HG03565 (cell line): ENCODE data around the gene PDZD8.
"Not testable (repeated sequence)": the region's sequence is repeated elsewhere in the genome, so short reads cannot be mapped to it uniquely, and the experiment has no call there.

Source experiments
- ATAC-seq: cut with Tn5 transposase; IDR thresholded peaks from one replicate; pipeline ENCODE4 v1.9.1; 2021; ENCODE audit warnings: mild to moderate bottlenecking, moderate library complexity; ENCODE audit not compliant: unreplicated experiment

PDZD8 gene

GRCh38 chr10:117303451-117303850 lies 71.8 kb downstream of the PDZD8 start:
- ATAC-seq = not testable (repeated sequence)

DNA sequence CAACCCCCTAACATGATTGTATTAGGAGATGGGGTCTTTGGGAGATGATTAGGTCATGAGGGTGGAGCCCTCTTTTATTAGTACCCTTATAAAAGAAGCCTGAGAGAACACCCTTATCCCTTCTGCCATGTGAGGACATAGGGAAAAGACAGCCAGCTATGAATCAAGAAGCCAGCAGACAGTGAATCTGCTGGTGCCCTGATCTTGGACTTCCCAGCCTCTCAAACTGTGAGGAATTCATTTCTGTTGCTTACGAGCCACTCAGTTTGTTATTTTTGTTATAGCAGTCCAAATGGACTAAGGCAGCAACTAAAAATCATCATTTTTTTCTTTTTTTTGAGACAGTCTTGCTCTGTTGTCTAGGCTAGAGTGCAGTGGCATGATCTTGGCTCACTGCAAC lies 74.6 kb downstream of the PDZD8 start:
- no peak for ATAC-seq

DNA sequence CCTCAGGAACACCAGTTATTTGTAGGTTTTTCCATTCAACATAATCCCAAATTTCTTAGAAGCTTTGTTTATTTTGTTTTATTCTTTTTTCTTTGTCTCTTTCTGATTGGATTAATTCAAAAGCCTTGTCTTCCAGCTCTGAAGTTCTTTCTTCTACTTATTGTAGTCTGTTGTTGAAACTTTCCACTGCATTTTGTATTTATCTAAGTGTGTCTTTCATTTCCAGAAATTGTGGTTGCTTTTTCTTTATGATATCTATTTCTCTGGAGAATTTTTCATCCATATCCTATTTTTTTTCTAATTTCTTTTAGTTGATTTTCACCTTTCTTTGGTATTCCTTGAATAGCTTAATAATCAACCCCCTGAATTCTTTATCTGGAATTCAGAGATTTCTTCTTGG lies 75.8 kb downstream of the PDZD8 start:
- ATAC-seq = no peak

DNA sequence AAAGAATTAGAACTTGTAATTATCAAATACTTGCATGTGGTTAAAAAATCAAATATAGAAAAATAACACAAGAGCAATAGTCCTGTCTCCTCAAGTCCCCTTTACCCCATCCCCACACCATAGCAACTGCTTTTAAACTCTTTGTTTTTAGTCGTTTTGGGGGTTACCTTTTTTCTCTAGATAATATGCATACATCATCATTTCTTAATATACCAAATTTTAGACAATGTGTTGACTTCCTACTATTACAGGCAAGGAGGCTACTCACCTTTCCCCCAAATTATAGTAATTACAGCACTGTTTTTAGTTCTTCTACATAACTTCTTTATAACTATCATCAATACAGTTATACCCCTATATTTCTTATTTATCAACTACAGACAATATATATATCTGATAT lies 77.0 kb downstream of the PDZD8 start:
- ATAC-seq = no peak

- ATAC-seq = no peak
These were observed 80.5 kb downstream of the PDZD8 start for GRCh38 chr10:117294735-117295134.

DNA sequence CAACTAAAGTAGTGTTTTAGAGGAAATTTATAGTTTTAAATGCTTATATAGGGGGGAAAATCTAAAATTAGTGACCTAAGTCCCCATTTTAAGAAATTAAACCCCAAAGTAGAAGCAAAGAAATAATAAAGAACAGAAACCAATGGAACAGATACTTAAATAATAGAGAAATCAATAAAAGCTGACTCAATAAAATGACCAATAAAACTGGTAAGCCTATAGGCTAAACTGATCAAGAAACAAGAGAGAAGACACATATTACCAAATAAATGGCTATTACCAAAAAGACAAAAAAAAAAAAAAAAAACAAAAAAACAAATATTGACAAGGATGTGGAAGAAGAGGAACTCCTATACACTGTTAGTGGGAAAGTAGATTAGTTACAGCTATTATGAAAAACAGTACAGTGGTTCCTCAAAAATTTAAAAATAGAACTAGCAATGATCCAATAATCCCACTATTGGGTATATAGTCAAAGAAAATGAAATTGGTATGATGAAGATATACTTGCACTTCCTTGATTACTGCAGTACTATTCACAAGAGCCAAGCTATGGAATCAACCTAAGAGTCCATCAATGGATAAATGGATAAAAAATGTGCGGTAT lies 81.1 kb downstream of the PDZD8 start:
- no peak for ATAC-seq

- ATAC-seq = not testable (repeated sequence)
These were observed 84.4 kb downstream of the PDZD8 start for GRCh38 chr10:117290872-117291271.

- no peak for ATAC-seq
These were observed 90.3 kb downstream of the PDZD8 start for GRCh38 chr10:117284716-117285494.

GRCh38 chr10:117277675-117278074 lies 97.6 kb downstream of the PDZD8 start:
- no peak for ATAC-seq

DNA sequence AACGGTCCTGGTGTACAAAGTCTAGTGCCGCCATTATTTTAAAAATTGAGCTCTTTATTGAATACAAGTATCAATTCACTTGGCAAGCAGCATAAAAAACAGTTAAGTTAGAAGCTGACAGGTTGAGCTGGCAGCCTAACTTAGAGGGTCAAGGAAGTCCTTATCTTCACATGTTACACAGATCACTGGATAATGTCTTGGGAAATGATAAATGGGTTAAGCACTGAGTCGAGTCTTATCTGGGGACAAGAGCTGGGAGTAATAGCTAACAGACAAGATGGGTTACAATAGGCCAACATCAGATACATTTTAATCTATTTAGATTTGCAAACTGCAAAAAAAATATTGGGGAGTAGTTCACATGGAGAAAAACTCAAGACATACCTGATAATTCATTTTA lies 100.1 kb downstream of the PDZD8 start:
- no peak for ATAC-seq

DNA sequence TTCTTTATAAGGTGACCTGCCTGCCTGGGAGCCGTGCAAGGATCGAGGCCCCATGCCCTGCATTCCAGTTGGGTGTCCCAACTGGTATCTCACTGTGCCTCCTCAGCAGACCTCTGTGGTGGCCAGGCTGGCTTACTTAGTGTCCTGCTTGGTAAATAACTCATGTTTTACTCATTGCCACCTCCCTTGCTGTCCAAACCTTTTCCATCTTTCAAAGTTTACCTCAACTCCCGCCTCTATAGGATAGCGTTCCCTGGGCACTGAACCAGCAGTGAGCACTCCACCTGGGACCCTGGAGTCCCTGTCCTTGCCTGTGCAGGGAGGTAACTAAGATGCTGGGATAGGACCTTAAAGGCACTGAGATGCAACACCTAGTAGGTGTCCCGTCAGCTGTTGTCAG lies 100.7 kb downstream of the PDZD8 start:
- no peak for ATAC-seq

- ATAC-seq = no peak
These were observed 101.3 kb downstream of the PDZD8 start for GRCh38 chr10:117273980-117274379.

- ATAC-seq = no peak
These were observed 102.8 kb downstream of the PDZD8 start for GRCh38 chr10:117272195-117273076.

DNA sequence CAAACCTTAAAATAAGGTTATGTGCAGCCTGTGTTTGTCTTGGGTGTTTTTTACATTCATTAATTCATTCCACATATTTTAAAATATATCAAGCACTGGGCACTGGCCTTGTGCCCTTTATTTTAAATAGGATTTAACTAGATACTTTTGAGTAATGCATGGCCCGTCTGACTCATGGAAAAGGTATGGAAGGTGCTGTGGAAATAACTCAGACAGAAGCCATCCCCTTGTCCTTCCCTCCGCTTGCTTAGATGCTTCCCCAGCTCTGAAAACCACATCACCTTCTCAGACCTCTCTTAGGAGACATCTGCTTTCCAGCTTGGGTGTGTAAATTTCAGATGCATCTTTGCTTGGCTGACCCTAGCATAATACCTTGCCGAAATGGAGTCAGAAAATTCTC lies 103.8 kb downstream of the PDZD8 start:
- ATAC-seq = no peak

DNA sequence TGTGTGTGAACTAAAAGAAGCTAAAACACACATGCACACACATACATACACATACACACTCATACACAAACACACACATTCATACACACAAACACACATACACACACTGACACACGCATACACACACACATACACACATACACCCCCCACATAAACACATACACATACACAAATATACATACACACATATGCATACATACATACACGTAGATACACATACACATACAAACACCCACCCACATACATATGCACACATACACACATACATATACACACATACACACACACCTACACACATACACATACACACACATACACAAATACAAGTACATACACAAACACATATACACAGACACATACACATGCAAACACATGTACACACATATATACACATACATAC lies 106.3 kb downstream of the PDZD8 start:
- ATAC-seq = no peak

GRCh38 chr10:117268258-117268657 lies 107.0 kb downstream of the PDZD8 start:
- ATAC-seq = no peak

DNA sequence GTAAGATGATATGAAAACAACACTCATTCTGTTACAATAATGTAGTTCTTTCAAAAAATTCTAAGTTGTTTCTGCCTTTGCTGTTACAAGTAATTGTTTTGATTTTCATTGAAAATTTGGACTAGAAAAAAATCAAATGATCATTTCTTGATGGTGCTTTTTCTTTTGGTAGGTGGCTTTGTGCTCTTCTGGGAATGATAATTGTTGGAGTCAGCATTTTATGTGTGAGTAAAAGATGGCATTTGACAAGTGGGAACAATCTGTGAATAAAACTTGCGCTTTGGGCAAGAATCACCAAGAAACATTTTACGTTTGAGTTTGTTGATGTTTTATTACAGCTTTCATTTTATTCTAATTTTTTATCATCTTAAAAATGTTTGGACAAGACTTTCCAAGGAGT lies 108.4 kb downstream of the PDZD8 start:
- no peak for ATAC-seq

- ATAC-seq = no peak
These were observed 108.8 kb downstream of the PDZD8 start for GRCh38 chr10:117266400-117266799.

DNA sequence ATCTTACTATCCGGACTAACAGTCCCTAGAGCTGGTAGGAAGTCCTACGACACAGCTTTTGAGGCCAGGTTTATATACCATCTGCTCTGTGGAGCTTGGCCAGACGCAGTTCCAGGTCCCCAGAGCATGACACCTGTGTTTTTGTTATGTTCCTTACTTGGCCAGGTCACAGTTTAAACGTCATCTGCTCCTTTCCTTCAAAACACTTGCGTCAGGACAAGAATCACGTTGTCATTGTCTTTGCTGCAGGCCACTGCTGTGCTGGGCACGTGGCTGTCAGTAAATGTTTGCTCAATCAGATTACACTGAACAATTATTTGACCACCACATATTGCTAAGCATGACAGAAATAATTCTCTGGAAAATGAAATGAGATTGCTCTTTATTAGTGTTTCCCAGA lies 110.5 kb downstream of the PDZD8 start:
- no peak for ATAC-seq

DNA sequence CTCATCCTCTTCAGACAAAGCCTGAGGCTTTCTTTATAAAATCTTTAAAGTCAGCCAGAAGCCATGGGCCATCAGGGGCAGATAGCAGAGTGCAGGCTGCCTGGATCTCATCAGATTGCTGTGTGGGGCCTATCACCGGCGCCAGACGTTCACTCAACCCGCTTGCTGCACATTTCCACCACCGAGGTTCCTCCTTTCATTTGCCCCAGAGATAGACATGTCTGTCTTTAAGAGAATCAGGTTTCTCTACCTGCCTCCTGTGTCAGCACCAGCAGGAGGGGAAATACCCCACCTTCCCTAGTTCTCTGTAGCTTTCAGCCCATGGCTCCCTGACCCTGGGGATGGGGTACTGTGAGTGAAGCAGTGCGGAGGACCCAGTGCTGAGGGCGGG lies 112.3 kb downstream of the PDZD8 start:
- no peak for ATAC-seq

DNA sequence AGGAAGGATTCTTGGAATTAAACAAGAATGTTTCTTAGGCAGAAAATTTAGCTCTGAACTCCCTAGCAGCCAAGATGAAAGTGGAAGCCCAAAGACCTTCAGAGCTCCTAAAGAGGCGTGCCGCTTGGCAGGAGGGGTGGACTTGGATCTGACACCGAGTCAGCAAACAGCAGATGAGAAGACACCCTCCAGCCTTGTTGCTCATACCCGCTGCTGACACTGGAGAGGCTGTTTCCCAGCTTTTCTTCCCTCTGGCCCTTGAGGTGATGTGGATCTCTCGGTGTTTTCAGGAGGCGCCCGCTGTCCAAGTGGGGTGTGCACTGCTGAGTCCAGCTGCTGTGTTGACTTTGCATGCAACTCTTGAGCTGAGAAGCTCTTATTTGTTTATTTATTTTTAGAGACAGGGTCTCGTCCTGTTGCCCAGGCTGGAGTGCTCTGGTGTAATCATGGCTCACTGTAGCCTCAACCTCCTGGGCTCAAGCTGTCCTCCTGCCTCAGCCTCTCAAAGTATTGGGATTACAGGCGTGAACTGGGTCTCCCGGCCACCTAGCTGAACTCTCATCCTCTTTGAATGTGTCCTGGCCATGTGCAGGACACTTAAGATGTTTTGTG lies 112.8 kb downstream of the PDZD8 start:
- ATAC-seq = no peak
